Esophagus muscularis mucosa (tissue), 4 donors: ENCODE data around the gene MIB1.

Source experiments
- CTCF ChIP-seq, 3 experiments: fragments of 200-600 bp in 2 of 3; fragments of 450-650 bp in 1 of 3; sonication (generic) in 2 of 3; IDR thresholded peaks; one replicate each; pipeline ENCODE4 v1.5.1; 2017 to 2019; ENCODE audit warnings: antibody characterized with exemption in 3 of 3, mild to moderate bottlenecking in 2 of 3, moderate library complexity in 1 of 3
- EP300 ChIP-seq: sonication (generic); formaldehyde crosslinking; IDR thresholded peaks from one replicate; pipeline ENCODE4 v1.6.1; 2017; ENCODE audit warnings: antibody characterized with exemption
- POLR2A ChIP-seq: fragments of 450-650 bp; IDR thresholded peaks from one replicate; pipeline ENCODE4 v1.6.1; 2017; ENCODE audit warnings: antibody characterized with exemption, moderate library complexity, mild to moderate bottlenecking, low read depth
- POLR2AphosphoS5 ChIP-seq, 2 donors: sonication (generic); formaldehyde crosslinking; IDR thresholded peaks; one replicate each; pipeline ENCODE4 v1.6.1; 2017; ENCODE audit warnings: antibody characterized with exemption in 2 of 2

GRCh38 chr18:21912339-21913239, 172.0 kb downstream of the MIB1 start:
- no peak for TF ChIP-seq CTCF (IDR thresholded peaks at IDR 0.05)
- no peak for TF ChIP-seq EP300
- no peak for TF ChIP-seq POLR2A
- no peak for TF ChIP-seq POLR2AphosphoS5 (IDR thresholded peaks at IDR 0.05)
